NCI-H2107 (cell line): Measurements from ENCODE around the gene FLYWCH2.

Experiments used
- DNase-seq: peaks from one replicate; lab custom pipeline; 2025; lab: John Stamatoyannopoulos, UW

The FLYWCH2 gene

DNA sequence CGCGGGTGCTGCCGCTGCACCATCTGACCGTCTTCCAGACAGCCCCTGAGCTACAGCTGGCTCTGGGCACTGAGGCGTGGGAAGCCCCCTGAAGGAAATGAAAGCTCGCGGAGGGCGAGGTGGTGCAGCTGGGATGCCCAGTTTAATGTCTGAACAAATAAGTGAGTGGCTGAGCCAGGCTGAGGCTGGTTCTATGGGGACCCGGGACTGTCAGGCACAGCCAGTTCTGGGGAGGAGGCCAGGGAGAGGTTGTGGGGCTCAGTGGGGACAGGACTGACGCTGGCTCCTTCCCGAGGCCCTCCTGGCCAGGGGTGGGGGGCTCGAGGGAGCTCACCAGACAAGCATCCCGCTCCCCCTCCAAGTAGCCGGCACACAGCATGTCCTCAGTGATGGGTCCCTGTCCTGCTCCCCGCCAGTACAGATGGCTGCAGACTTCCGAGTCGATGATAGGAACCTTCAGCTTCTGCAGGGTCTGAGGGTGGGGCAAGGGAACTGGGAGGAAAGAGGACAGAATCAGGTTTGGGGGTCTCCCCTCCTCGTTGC, 29.4 kb upstream of the FLYWCH2 start:
- no peak for DNase-seq

DNA sequence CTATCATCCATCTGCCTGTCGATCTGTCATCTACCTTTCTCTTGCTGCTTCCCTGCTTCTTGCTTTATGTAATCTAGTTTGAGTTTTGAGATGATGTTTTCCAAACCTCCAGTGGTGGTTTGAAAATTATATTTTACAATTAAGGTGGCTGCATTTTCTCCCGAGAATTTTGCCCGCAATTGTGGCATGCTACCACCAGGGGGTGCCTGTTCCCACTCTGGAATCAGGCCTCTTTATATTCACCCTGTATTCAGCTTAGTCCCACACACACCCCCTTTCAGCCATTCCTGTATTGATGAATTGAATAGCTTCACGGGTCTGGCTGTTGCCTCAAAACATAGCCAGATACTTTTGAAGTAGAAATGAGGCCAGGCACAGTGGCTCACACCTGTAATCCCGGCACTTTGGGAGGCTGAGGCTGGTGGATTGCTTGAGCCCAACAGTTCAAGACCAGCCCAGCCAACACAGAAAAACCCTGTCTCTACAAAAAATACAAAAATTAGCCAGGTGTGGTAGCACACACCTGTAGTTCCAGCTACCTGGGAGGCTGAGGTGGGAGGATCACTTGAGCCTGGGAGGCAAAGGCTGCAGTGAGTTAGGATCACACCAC, 28.2 kb upstream of the FLYWCH2 start:
- DNase-seq, result no peak

DNA sequence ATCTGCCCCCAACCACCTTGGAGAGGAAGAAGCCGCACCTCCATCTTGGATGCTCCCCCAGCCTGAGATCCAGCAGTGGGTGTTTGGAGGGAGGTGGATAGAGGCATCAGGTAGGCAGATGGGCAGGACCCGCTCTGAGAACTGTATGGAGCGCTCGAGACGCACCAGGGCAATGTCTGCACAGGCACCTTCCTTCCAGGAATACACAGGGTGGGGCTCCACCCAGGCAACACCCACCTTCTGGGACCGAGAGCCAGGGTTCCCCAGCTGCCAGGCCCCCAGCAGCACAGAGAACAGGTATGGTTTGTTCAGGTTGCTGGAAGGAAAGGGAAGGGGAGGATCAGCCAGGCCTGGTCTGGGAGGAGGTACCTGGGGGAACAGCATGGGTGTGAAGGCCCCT, 27.5 kb upstream of the FLYWCH2 start:
- DNase-seq, result no peak

DNA sequence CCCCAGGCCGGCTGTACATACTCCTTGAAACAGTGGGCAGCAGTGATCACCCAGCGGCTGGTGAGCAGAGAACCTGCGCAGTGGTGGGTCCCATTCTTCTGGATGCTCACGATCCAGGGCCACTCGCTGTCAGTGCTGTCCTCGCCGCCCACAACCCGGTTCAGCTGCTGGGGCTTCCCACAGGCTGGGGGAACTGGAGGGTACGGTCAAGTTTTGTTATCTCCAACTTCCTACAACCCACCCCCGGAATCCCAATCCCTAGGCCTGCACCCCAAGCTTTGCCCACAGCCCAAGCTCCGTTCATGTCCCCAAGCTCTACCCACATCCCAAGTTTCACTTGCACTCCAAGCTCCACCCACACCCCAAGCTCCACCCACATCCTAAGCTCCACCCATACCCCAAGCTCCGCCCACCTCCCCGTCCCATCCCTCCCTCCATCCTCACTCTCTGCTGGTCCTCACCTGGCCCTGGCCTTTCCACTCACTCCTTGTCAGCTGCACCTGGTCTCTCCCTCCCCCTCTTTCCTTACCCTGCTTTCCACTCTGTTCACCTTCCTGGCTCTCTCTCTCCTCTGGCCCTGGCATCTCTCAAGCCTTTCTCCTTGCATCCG, 26.8 kb upstream of the FLYWCH2 start:
- DNase-seq, result no peak

DNA sequence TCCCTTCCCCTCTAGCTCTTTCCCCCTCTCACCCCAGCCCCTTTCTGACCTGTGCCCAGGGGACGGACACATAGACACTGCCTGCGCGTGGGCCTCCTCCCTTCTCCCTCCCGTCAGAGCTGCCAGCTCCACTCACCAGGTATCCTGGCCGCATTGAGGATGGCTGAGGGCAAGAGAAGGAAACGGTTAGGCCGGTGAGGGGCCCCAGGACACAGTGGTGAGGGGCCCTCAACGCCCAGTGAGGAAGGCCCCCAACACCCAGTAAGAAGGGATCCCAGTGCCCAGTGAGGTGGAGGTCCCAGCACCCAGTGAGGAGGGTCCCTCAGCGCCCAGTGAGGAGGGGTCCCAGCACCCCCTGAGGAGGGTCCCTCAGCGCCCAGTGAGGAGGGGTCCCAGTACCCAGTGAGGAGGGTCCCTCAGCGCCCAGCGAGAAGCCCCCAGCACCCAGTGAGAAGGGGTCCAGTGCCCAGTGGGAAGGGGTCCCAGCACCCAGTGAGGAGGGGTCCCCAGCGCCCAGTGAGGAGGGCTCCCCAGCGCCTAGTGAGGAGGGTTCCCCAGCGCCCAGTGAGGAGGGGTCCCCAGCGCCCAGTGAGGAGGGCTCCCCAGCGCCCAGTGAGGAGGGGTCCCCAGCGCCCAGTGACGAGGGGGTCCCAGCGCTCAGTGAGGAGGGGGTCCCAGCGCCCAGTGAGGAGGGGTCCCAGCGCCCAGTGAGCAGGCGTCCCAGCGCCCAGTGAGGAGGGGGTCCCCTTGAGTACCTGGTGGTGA, 26.1 kb upstream of the FLYWCH2 start:
- DNase-seq, result no peak

DNA sequence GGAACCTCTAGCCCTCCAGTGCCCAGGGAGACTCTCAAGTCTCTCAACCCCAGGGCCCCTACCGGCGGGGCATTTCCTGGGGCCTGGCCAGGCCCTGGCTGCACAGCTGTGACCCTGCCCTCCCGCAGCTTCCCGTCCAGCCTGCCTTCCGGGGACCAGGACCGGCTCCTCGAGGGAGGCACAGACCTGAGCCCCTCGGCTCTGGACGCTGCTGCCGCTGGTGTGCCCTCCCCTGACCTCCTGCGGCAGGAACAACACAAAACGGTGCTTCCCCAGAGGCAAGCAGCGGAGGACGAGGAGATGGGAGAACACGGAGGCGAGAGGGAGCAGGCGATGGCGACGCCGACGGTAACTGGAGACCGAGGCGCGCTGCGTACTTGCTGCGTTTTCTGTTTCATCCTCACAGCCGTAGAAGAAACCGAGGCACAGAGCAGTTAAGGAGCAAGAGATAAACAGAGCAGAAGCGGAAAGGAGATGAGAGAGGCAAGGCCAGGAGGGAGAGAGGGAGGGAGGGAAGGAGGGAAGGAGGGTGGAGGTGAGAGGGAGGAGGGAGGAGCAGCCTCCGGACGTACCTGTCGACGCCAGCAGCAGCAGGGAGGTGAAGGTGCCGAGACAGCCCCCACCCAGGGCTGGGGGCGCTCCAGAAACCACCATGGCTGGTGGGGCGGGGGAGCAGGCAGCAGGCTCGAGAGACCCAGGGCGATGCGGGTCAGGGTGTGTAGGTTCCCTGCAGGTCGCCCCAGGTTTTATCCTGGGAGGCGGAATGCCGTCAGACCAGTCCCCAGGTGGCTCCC, 25.4 kb upstream of the FLYWCH2 start, which contains the start of gene PRSS22:
TSS of gene PRSS22 (minus strand) at position 720 of the 794 bp plus-strand sequence. CDS start at position 654, 66 bp downstream.
- DNase-seq, result no peak

DNA sequence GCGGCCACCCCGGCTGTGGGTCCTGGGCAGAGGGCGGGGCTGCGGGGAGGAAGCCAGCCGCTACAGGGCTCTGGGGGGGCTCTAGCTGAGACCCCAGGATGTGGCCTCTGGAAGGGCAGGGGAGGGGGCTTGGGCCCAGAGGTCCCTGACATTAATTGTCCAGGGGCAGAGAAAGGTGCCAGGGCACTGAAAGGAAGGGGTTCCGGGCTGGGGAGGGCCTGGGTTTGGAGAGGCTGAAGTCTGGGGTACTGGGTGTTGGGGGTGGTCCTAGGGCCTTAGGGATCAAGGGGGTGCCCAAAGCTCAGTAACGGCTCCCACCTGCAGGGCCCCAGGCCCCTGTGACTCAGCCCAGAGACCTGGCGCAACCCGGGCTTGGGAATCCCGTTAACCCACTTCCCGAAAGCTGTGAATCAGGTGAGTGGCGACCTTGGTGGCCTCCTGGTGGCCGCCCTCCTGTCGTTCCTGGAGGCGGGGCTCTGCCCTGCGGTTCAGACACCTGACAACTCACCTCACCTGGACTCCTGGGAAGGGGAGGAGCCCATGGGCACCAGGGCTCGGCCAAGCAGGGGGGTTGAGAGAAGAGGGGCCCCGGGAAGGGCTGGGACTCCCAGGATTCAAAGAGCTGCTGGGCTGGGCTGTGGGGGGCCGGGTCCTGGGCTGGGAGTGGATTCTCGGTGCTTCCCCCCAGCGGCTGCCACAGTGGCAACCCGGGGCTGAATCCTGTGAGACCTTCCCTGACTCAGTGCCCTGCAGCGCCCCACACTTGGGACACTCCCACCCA, 24.6 kb upstream of the FLYWCH2 start:
- peak; percentile 47 for DNase-seq

DNA sequence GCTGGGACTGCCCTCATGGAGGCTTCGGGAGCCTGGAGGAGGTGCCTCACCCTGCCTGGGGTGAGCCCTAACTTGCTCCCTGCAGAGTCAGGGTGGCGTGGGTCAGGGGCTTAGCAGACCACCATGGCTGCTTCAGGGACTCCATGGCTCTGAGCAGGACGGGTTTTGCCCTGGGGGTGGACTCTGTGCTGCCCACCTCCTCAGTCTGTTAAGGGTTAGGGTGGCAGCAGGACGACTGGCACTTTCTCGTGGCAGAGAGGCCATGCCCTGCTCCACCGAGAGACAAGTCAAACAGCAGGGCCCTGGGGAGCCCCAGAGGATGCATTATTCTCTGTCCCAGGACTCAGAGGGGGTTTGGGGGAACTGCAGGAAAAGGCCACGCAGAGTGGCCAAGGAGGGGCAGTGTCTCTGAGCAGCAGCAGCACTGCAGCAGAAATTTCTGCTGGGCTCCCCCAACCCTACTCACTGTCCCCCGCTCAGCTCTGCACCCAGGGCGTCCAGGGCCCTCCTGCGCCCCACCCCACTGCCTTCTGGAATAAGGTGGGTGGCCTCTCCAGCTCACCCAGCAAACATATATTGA, 23.2 kb upstream of the FLYWCH2 start:
- no peak for DNase-seq

DNA sequence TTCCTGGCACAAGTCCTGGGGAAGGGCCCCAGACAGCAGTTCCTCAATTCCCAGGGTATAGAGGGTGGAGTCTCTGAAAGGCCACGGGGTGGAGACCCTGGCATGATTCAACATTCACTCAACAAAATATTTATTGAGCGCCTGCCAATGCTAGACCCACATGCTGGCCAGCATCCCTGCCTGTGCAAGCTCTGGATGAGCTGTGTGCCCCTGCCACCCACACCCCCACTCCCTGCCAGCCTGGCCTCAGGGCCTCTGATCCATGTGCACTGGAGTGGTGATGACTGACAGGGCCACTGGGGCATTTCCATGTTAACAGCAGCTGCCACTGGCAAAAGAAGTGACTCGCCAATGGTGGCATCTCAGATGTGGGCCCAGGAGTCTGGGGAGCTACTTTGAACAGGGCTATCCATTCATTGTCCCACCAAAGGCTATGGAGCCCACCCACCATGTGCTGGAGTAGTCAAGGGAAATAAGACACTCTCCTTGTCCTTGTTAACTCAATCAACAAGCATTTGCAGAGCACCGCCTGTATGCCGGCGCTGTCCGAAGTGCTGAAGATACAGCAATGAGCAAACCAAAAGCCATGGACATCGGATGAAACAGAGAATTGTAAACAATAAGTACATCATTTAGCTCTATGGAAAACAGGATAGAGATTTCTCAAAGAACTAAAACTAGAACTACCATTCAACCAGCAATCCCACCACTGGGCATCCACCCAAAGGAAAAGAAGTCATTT, 22.0 kb upstream of the FLYWCH2 start:
- no peak for DNase-seq

DNA sequence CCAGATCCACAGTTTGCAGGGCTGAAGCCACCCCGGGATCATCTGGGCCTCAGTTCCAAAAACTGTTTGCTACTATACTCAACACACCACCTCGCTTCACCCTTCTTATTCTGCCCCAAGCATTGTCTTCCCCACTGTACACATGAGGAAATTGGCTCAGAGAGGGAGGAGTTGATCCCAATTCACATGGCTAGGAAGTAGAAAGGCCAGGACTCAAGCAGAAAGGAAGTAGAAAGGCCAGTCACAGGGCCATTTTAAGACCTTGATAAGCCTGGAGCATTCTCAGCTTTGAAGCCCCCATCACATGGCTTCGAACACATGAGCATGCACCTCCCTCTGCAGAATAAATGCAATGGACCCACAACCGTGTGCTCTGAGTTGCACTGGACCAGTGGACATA, 17.4 kb upstream of the FLYWCH2 start:
- DNase-seq, result no peak

DNA sequence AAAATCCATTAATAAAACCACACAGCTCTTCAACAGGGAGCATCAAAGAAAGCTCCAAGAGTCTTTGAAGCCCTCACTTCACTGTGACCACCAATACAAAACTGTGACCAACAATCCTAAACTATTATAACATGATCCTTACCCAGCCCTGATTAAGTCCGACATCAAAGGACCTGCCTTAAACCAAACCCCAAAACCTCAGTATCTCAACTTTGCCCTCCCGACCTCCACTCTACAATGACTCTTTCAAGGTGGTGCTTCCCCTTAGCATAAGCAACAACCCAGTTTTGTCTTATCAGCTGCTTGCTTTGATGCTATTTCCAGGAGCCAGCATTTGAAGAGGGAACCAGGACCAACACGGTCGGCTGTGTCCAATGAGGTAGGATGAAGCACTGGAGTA, 16.6 kb upstream of the FLYWCH2 start:
- DNase-seq, result no peak

DNA sequence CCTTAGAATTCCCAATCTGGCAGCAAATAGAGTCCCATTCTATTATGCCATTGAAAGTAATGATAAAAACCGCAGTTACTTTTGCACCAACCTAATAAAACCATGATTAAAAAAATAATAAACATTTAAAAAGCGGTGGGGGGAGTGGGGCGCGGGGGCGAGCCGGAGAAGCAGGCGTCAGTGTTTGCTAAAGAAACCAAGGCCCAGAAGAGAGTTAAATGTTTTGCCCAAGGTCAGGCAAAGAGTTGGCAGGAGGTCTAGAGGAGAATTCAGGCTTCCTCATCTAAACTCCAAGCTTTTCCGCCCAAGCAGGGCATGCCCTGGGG, 15.4 kb upstream of the FLYWCH2 start:
- DNase-seq, result no peak

DNA sequence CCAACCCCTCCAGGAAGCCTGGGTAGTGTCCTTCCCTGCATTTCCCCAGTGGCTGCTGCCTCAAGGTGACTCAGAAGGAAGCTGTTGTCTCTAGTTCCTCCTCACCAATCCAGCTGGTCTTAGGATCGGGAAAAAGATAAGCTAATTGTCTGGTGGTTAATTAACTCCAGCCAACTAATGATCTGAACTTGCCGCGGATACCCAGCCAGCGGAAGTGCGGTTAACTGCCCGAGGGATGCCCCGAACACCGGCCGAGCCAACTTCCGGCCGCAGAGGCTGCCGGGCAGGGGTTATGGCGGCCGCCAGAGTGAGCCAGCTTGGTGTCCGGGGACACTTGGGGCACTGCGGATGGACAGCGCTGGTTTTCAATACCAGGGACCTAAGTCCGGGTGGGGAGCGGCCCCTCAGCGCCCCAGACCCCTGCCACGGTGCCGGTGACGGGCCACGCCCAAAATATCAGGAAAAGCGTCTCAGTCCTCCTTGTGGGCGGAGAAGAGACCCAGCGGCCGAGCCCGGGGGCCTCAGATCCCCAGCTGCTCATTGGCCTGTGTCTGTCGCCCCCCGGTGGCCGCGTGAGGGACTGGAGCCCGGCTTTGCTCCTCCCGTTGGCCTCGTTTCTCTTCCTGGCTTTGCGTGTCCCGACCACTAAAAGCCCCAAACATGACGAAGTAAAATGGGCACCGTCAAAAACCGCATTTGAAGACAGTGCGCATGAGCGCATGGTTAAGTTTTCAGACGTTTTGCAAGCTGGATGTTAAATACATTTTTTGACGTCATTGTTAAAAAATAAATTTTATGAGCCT, 14.8 kb upstream of the FLYWCH2 start:
- peak; percentile 88 for DNase-seq

DNA sequence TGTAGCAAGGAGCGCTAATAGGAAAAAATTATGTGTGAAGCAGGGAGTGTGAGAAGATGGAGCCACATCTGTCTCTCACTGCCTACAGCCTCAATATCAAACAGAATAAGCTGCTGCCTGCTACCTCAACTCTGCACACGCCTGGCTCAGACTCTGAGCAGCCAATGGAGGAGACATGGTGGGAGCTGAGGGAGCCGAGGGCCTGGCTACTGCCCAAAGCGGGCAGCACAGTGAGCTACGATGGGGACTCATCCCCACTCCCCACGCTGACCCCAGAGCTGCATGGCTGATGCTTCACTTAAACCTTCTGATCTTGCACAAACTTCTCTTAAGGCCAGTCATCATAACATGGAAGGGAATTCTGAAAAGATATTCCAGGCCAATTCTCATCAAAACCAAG, 11.1 kb upstream of the FLYWCH2 start:
- DNase-seq, result no peak

DNA sequence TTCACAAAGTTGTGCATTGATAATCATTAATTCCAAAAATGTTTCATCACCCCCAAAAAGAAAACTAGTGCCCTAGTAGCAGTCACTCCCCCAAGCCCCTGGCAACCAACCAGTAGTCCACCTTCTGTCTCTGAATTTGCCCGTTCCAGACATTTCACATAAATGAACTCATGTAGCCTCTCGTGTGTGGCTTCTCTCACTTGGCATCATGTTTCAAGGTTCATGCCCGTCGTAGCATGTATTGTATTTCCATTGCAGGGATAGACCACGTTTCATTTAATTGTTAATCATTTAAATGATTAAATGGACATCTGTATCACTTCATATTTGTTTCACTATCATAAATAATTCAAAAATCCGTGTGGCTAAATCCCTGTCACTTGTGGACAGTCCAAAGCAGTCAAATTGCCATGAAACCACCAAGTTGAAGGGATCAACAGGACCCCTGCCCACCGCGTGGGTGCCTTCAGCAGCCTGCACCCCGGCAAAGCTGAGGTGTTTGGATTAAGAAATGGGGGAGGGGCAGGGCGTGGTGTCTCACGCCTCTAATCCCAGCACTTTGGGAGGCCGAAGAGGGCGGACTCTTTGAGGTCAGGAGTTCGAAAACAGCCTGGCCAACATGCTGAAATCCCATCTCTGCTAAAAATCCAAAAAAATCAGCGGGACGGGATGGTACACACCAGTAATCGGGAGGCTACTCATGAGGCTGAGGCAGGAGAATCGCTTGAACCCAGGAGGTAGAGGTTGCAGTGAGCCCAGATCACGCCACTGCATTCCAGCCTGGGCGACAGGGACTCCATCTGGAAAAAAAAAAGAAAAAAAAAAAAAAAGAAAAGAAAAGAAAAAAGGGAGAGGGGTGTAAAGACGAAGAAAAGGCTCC, 8.7 kb upstream of the FLYWCH2 start:
- no peak for DNase-seq

DNA sequence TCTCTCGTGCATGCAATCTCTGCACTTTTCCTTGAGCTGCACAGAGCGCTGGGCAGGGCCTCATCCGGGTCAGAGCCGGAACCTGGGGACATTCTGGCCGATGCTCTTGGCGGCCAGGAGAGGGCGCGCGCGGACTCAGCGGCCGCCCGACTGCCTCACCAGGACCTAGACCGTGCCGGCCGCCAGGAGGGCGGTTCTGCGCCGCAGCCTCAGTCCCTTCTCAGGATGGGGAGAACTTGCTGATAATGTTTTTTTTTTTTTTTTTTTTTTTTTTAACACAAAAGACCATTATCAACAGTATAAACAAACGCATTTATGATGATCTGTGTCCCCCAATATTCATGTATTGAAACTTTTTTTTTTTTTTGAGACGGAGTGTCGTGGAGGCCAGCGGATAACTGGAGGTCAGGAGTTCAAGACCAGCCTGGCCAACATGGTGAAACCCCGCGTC, 8.1 kb upstream of the FLYWCH2 start:
- DNase-seq, result peak; percentile 46

DNA sequence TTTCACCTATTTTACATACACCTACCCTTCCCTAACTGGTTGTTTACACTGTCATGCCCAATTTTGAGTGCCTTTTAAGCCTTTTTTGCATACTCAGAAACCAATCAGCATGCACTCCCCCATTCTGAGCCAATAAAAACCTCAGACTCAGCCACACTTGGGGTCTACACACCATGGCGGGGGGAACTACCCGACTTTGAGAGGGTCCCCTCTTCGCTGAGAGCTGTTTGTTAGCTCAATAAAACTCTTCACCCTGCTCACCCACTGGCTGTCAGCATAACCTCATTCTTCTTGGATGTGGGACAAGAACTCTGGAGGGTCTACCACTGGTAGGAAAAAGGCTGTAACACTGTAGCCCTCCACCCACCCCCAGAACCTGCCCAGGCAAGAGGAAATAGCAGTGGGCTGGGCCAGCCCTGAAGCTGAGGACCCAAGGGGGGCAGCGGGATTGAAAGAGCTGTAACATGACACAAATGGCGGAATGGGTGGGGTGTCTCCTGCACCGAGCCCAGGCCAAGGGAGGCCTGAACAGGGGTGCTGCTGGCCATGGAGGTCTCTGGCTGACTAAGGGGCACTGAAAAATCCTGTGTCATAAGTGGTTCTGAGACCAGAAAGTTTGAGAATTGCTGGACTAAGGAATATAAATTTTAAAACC, 3.0 kb upstream of the FLYWCH2 start:
- DNase-seq, result no peak
